Amniotic epithelial cell (primary cell): ENCODE measurements around the gene CD1B.
"Not testable (repeated sequence)": the region's sequence is repeated elsewhere in the genome, so short reads cannot be mapped to it uniquely, and the experiment has no call there.

Experiments used
- DNase-seq: peaks from one replicate; pipeline ENCODE4 v3.0.0-alpha.2; 2010; ENCODE audit warnings: low read depth

The CD1B gene

DNA sequence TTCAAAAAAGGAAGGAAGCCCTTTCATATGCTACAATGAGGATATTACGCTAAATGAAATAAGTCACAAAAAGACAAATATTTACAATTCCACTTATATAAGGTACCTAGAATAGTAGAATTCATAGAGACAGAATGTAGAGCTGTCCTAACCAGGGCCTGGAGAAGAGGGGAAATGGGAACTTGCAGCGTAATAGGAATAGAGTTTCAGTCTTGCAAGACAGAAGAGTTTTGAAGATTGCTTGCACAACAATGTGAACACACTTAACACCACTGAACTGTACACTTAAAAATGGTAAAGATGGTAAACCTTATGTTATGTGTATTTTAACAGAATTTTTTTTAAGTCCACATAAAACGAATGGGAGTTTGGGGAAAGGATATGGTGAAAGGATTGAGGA lies 2.9 kb downstream of the CD1B start:
- DNase-seq, result no peak

GRCh38 chr1:158327481-158327880 lies 3.9 kb downstream of the CD1B start:
- DNase-seq, result no peak

DNA sequence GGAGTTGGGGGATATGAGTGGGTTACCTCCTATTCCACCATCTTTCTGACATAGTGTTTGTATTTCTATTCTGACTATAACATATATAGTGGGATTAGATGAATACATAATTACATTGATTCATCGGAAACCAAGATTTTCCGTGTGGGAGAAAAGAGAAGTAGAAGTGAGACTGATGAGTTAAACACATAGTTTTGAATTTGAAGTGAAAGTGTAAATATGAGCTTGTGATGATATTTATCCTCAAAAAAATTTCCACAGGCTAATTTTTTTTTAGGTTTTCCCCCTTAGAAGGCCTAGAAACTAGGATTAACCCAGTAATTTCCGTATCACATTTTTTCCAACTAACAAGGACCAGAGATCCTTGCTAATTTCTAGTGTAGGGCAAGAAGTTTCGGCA lies 6.9 kb downstream of the CD1B start:
- no peak for DNase-seq

GRCh38 chr1:158323866-158324265 lies 7.5 kb downstream of the CD1B start:
- DNase-seq, result no peak

GRCh38 chr1:158311066-158311465 lies 20.3 kb downstream of the CD1B start:
- DNase-seq, result no peak

- no peak for DNase-seq
Observed at GRCh38 chr1:158310623-158311022, 20.7 kb downstream of the CD1B start.

- DNase-seq, result no peak
Observed at GRCh38 chr1:158295791-158296190, 35.5 kb downstream of the CD1B start.

- DNase-seq, result no peak
Observed at GRCh38 chr1:158290321-158290844, 40.9 kb downstream of the CD1B start.

GRCh38 chr1:158289811-158290210 lies 41.5 kb downstream of the CD1B start, which contains the start of gene CD1C:
Gene CD1C, plus strand, starts transcription at chr1:158289923. Its CDS starts 142 bp downstream, at chr1:158290065.
- no peak for DNase-seq

- DNase-seq, result no peak
Observed at GRCh38 chr1:158286941-158287346, 44.4 kb downstream of the CD1B start.

- DNase-seq, result no peak
Observed at GRCh38 chr1:158286487-158286886, 44.8 kb downstream of the CD1B start.

DNA sequence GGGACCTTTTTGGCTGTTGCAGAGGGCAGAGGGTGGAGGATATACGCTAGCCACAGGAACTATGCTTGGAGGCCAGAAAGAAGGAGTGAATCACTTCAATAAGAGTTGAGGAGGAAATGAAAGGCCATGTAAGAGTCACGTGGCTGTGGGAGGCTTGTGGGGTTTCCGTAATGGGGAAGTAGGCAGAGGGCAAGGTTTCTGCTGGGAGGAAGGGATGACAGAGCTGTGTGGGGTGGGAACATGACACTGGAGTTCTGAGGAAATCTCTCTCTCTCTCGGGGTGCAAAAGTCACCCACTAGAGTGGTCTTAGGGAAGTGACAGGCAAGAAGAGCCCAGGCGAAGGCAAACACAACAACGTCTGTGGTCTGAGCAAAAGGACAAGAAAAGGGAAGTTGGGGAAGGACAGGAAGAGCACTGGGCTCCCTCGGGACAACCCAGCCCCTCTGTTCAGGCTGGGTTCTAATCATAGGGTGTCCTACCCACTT lies 45.5 kb downstream of the CD1B start:
- no peak for DNase-seq

DNA sequence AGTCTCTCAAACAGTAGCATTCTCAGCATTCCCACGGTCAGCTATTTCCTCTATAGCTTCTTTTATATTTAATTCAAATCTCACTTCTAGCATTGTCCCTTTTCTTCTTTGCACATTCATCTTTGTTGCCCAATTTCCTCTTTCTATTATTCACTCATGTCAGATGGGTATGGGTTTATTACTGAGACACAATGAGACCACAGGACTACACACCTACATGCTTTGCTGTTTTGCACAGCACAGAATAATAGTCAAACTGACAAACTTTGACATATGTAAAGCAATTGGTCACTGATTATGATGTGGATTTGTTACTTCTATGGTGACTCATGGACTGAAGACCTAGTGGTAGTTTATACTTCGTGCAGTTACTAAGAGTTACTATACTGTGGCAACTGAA lies 47.4 kb downstream of the CD1B start:
- DNase-seq, result no peak

GRCh38 chr1:158282421-158282820 lies 48.9 kb downstream of the CD1B start:
- DNase-seq, result not testable (repeated sequence)
